ENCODE measurements around the gene SRSF7. TPM values are rescaled to one million over a fixed set of nuclear protein-coding genes. Genes with fewer than 3 reads are reported as not detected.
"Not testable (repeated sequence)": the region's sequence is repeated elsewhere in the genome, so short reads cannot be mapped to it uniquely, and the experiment has no call there.

SRSF7 gene
- total RNA-seq, 3 donors from 2014 or later: 82.6 to 135 (median 116) TPM

DNA sequence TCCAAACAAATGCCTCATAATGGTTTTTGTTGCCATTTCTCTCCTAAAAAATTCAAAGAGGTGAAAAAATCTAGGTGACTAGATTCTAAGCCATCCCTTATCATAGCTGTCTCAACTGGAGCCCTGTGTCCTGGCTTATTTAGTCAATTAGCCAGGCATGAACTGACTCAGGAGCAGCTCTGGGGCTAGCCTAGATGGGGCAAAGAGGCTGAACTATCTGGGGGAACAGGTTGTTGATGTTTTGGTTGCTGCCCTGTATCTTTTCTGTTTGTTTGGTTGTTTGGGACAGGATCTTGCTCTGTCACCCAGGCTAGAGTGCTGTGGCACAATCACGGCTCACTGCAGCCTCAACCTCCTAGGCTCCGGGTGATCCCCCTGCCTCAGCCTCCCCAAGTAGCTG is 41.6 kb upstream of the SRSF7 start:
- DNase-seq (ENCODE audit: low spot score in 2 of 2): no peak
- H3K27me3 ChIP-seq: no peaks in the 10 kb centered on the region
- no peaks in the 10 kb centered on the region for H3K4me1 ChIP-seq
- H3K4me3 ChIP-seq: no peak overlapping the region
- TF ChIP-seq POLR2A (IDR thresholded peaks at IDR 0.05) (no peak), POLR2AphosphoS5 (IDR thresholded peaks at IDR 0.05) (no peak)
- TF ChIP-seq, protein P1, sequence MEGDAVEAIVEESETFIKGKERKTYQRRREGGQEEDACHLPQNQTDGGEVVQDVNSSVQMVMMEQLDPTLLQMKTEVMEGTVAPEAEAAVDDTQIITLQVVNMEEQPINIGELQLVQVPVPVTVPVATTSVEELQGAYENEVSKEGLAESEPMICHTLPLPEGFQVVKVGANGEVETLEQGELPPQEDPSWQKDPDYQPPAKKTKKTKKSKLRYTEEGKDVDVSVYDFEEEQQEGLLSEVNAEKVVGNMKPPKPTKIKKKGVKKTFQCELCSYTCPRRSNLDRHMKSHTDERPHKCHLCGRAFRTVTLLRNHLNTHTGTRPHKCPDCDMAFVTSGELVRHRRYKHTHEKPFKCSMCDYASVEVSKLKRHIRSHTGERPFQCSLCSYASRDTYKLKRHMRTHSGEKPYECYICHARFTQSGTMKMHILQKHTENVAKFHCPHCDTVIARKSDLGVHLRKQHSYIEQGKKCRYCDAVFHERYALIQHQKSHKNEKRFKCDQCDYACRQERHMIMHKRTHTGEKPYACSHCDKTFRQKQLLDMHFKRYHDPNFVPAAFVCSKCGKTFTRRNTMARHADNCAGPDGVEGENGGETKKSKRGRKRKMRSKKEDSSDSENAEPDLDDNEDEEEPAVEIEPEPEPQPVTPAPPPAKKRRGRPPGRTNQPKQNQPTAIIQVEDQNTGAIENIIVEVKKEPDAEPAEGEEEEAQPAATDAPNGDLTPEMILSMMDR (IDR thresholded peaks at IDR 0.05): no peak
- intact Hi-C loops (cut with DNase I; ENCODE audit: low total_unique reads): no loop called here
- no peak overlapping the region for H3K27ac ChIP-seq
- no peaks in the 10 kb centered on the region for H3K9me3 ChIP-seq
- no peaks in the 10 kb centered on the region for H3K36me3 ChIP-seq

DNA sequence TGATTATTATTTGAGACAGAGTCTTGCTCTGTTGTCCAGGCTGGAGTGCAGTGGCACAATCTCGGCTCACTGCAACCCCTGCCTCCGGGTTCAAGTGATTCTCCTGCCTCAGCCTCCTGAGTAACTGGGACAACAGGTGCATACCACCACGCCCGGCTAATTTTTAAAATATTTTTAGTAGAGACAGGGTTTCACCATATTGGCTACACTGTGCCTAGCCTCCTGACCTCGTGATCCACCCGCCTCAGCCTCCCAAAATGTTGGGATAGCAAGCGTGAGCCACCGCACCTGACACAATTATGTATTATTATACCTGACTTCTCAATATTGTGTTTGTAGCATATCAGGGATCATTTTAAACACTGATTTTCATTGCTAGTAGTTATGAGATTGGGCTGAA is 41.2 kb upstream of the SRSF7 start:
- H3K27me3 ChIP-seq; H3K9me3 ChIP-seq; intact Hi-C loops (cut with DNase I; ENCODE audit: low total_unique reads); H3K27ac ChIP-seq; H3K4me1 ChIP-seq; DNase-seq (ENCODE audit: low spot score in 2 of 2); H3K4me3 ChIP-seq; H3K36me3 ChIP-seq: not testable (repeated sequence)

DNA sequence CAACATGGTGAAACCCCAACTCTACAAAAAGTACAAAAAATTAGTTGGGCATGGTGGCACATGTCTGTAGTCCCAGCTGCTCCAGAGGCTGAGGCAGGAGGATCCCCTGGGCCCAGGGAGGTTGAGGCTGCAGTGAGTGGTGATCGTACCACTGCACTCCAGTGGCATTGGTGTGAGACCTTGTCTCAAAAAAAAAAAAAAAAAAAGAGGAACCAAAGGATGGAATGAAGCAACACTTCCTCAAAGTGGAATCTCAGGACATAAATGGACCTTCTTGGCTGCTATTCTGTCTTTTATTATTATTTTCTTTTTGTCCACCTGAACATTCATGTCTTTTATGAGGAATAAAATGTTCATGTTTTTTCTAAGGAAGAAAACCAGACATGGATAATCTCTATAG is 40.6 kb upstream of the SRSF7 start:
- H3K9me3 ChIP-seq: no peaks in the 10 kb centered on the region
- intact Hi-C loops (cut with DNase I; ENCODE audit: low total_unique reads): no loop called here
- H3K27ac ChIP-seq: no peak overlapping the region
- H3K4me3 ChIP-seq: no peak overlapping the region
- no peaks in the 10 kb centered on the region for H3K4me1 ChIP-seq
- no peak for TF ChIP-seq POLR2AphosphoS5 (IDR thresholded peaks at IDR 0.05)
- no peak for TF ChIP-seq POLR2A (IDR thresholded peaks at IDR 0.05)
- TF ChIP-seq, protein P1 (IDR thresholded peaks at IDR 0.05): no peak
- DNase-seq (ENCODE audit: low spot score in 2 of 2): no peak
- no peaks in the 10 kb centered on the region for H3K27me3 ChIP-seq
- H3K36me3 ChIP-seq: no peaks in the 10 kb centered on the region

DNA sequence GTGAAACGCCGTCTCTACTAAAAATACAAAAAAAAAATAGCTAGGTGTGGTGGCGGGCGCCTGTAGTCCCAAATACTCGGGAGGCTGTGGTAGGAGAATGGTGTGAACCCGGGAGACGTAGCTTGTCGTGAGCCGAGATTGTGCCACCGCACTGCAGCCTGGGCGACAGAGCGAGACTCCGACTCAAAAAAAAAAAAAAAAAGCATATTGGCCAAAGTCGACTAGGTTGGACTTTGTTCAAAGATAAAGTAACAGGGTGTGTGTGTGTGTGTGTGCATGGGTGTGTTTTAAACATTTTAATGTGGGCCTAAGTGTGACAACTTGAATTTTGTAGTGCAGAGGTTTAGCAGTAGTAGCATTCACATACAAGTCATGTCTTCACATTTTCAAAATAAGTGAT is 38.5 kb upstream of the SRSF7 start:
- Histone ChIP-seq H3K4me1 (no peaks in the 10 kb centered on the region), H3K36me3 (no peaks in the 10 kb centered on the region), H3K27ac (no peak overlapping the region), H3K4me3 (no peak overlapping the region), H3K27me3 (no peaks in the 10 kb centered on the region), H3K9me3 (no peaks in the 10 kb centered on the region)
- no peak for TF ChIP-seq POLR2AphosphoS5 (IDR thresholded peaks at IDR 0.05)
- TF ChIP-seq, protein P1 (IDR thresholded peaks at IDR 0.05): no peak
- TF ChIP-seq POLR2A (IDR thresholded peaks at IDR 0.05): no peak
- DNase-seq (ENCODE audit: low spot score in 2 of 2): no peak
- intact Hi-C loops (cut with DNase I; ENCODE audit: low total_unique reads): no loop called here

DNA sequence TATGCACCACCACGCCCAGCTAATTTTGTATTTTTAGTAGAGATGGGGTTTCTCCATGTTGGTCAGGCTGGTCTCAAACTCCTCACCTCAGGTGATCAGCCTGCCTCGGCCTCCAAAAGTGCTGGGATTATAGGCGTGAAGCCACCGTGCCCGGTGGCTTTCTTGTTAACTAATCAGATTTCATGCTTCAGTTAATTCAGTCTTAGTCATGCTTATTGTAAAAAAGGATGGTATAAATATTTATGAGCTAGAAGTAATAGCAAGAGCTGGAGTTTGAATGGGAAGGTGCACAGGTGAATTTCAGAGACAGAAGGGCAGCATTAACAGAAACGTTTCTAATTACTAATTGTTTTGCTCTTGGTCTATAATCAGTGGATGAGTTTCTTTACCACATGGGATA is 37.1 kb upstream of the SRSF7 start:
- TF ChIP-seq POLR2A (IDR thresholded peaks at IDR 0.05) (no peak), POLR2AphosphoS5 (IDR thresholded peaks at IDR 0.05) (no peak)
- TF ChIP-seq, protein P1 (IDR thresholded peaks at IDR 0.05): no peak
- intact Hi-C loops (cut with DNase I; ENCODE audit: low total_unique reads): no loop called here
- H3K36me3 ChIP-seq: no peaks in the 10 kb centered on the region
- DNase-seq (ENCODE audit: low spot score in 2 of 2): no peak
- no peaks in the 10 kb centered on the region for H3K9me3 ChIP-seq
- H3K27ac ChIP-seq: no peak overlapping the region
- H3K4me3 ChIP-seq: no peak overlapping the region
- H3K4me1 ChIP-seq: no peaks in the 10 kb centered on the region
- no peaks in the 10 kb centered on the region for H3K27me3 ChIP-seq

DNA sequence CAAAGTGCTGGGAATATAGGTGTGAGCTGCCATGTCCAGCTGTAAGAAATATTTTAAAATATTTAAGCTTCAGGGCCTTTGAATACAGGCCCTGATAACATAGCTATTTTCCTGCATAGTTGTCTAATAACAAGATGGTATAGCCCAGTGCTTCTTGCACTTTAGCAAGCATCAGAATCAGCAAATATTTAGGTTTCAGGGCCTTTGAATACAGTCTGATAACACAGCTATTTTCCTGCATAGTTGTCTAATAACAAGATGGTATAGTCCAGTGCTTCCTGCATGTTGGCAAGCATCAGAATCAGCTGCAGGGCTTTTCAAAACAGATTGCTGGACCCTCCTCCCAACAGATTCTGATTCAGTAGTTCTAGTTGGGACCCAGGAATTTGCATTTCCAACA is 32.4 kb upstream of the SRSF7 start:
- Histone ChIP-seq H3K27ac (no peak overlapping the region), H3K4me3 (no peak overlapping the region), H3K9me3 (no peaks in the 10 kb centered on the region), H3K4me1 (no peaks in the 10 kb centered on the region), H3K36me3 (no peaks in the 10 kb centered on the region), H3K27me3 (no peaks in the 10 kb centered on the region)
- intact Hi-C loops (cut with DNase I; ENCODE audit: low total_unique reads): no loop called here
- TF ChIP-seq POLR2AphosphoS5 (IDR thresholded peaks at IDR 0.05): no peak
- no peak for DNase-seq (ENCODE audit: low spot score in 2 of 2)
